ENCODE results near the gene DACH1. TPM values are rescaled to one million over a fixed set of nuclear protein-coding genes. Genes with fewer than 3 reads are reported as not detected.

DACH1 gene
- total and polyA plus RNA-seq, 2 of the 8 experiments (the other 6 are each of a cell fraction or from before 2014, with no cell fraction given) = 0.12 to 0.67 TPM

DNA sequence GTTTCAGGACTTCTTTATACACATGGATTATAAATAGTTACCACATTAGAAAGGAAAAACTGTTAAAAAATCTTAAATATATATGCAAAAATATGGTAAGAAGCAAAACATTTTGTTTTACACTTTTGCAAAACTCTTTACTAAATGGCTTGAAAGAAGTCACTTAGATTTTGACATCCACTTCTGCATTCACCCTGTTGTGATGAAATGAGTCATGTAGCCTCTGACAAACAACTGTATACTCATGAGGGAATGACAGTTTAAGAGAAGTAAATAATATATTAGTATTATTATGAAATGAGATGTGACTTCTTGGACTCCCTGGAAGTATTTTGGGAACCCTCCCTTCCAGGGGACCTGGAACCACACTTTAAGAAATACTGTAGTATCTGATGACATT lies 275.6 kb downstream of the DACH1 start:
- Histone ChIP-seq H3K9me3 (ENCODE audit: insufficient read depth in 2 of 2, low read depth in 1 of 2, low read length in 1 of 2) (no peaks in the 10 kb centered on the region), H3K14ac (ENCODE audit: insufficient read length) (no peak overlapping the region), H3K27ac (ENCODE audit: low read depth, low read length) (no peak overlapping the region), H3K23ac (ENCODE audit: insufficient read length) (no peak overlapping the region), H4K20me1 (replicated peaks in 1 of 2; ENCODE audit: control insufficient read depth in 1 of 2, insufficient read depth in 2 of 2, low read length in 2 of 2) (no peaks in the 10 kb centered on the region), H3K23me2 (ENCODE audit: low read depth, low read length) (no peaks in the 10 kb centered on the region), H3K4me1 (replicated peaks in 1 of 4; ENCODE audit: control insufficient read depth in 3 of 4, insufficient read depth in 4 of 4, low read length in 3 of 4) (no peaks in the 10 kb centered on the region), H3K27me3 (replicated peaks in 1 of 4; ENCODE audit: control insufficient read depth in 3 of 4, extremely low read depth in 1 of 4, insufficient read depth in 3 of 4, low read length in 3 of 4) (no peaks in the 10 kb centered on the region), H2BK20ac (ENCODE audit: low read length) (no peak overlapping the region), H3K4ac (replicated peaks; ENCODE audit: insufficient read length, low read depth, low read length) (no peak overlapping the region), H3K4me3 (ENCODE audit: extremely low read depth in 1 of 4, insufficient read depth in 2 of 4, low read depth in 3 of 4, low read length in 4 of 4) (no peak overlapping the region), H2BK12ac (ENCODE audit: low read depth, low read length) (no peak overlapping the region), H3K36me3 (ENCODE audit: control insufficient read depth in 2 of 4, insufficient read depth in 4 of 4, low read length in 3 of 4) (no peaks in the 10 kb centered on the region), H3K9ac (replicated peaks in 1 of 4; ENCODE audit: extremely low read depth in 1 of 4, low read depth in 3 of 4, low read length in 3 of 4) (no peak overlapping the region), H2BK120ac (replicated peaks; ENCODE audit: low read depth, low read length) (no peak overlapping the region), H4K8ac (ENCODE audit: extremely low read depth, insufficient read depth, low read length) (no peak overlapping the region), H4K91ac (replicated peaks; ENCODE audit: insufficient read length, low read length) (no peak overlapping the region), H3K79me1 (ENCODE audit: low read depth, low read length) (no peaks in the 10 kb centered on the region), H2BK15ac (ENCODE audit: low read length) (no peak overlapping the region), H3K79me2 (ENCODE audit: control insufficient read depth in 1 of 2, insufficient read depth in 2 of 2, low read length in 2 of 2) (no peaks in the 10 kb centered on the region), H4K5ac (ENCODE audit: insufficient read length, low read depth, low read length) (no peak overlapping the region), H3K18ac (ENCODE audit: extremely low read depth, low read length) (no peak overlapping the region), H2AFZ (ENCODE audit: low read length) (no peak overlapping the region), H2AK5ac (ENCODE audit: low read depth, low read length) (no peak overlapping the region), H3K4me2 (ENCODE audit: insufficient read depth in 1 of 2, low read depth in 2 of 2, low read length in 2 of 2) (no peak overlapping the region), H3K56ac (replicated peaks; ENCODE audit: insufficient read length, low read depth, low read length) (no peak overlapping the region), H2BK5ac (ENCODE audit: low read depth, low read length) (no peak overlapping the region)
- DNase-seq (ENCODE audit: low read depth in 1 of 2, low spot score in 2 of 2) (no peak), FAIRE-seq (no peak)
- CTCF ChIA-PET (ENCODE audit: partially characterized antibody) = interaction anchor here (0.9 to 1.6 kb wide), 6 partner anchors 9 to 288 kb away, joined by 3 to 7 read pairs (median 4); no protein-coding TSS in a partner anchor
- POLR2A ChIA-PET (ENCODE audit: partially characterized antibody) = no interaction called here
- no peak for TF ChIP-seq KDM1A (IDR thresholded peaks at IDR 0.05; ENCODE audit: borderline replicate concordance, low read length)
- no peak for TF ChIP-seq SIN3A (conservative IDR thresholded peaks at IDR 0.05 in 1 of 2, IDR thresholded peaks at IDR 0.05 in 1 of 2; ENCODE audit: low read depth in 1 of 2, low read length in 2 of 2)
- no peak for TF ChIP-seq HDAC6 (IDR thresholded peaks at IDR 0.05; ENCODE audit: low read depth, low read length)
- no peak for TF ChIP-seq USF2 (IDR thresholded peaks at IDR 0.05; ENCODE audit: low read length)
- TF ChIP-seq BCL11A (IDR thresholded peaks at IDR 0.05; ENCODE audit: low read depth in 2 of 2, low read length in 2 of 2) = no peak
- no peak for TF ChIP-seq SP4 (IDR thresholded peaks at IDR 0.05; ENCODE audit: low read length)
- TF ChIP-seq POLR2A (IDR thresholded peaks at IDR 0.05; ENCODE audit: control extremely low read depth in 1 of 2, low read depth in 2 of 2, low read length in 2 of 2) = no peak
- no peak for TF ChIP-seq CBX5 (IDR thresholded peaks at IDR 0.05; ENCODE audit: low read depth, low read length)
- TF ChIP-seq TAF7 (optimal IDR thresholded peaks at IDR 0.05; ENCODE audit: borderline replicate concordance, low read depth, low read length) = no peak
- TF ChIP-seq SIX5 (IDR thresholded peaks at IDR 0.05; ENCODE audit: low read depth, low read length) = no peak
- no peak for TF ChIP-seq HDAC2 (IDR thresholded peaks at IDR 0.05; ENCODE audit: borderline replicate concordance in 1 of 2, low read depth in 2 of 2, low read length in 2 of 2)
- no peak for TF ChIP-seq CEBPB (IDR thresholded peaks at IDR 0.05; ENCODE audit: low read depth, low read length)

All from H1 (cell line).